Activated CD4-positive, CD25-positive, alpha-beta regulatory T cell treated with anti-CD3 and anti-CD28 coated beads, Interleukin-2, amount 50 U/mL, for 16 hours (primary cell): ENCODE data around the gene CAMKV.
"Not testable (repeated sequence)": the region's sequence is repeated elsewhere in the genome, so short reads cannot be mapped to it uniquely, and the experiment has no call there.

ENCODE experiments used
- DNase-seq: peaks from one replicate; pipeline ENCODE4 v3.0.0-alpha.2; 2020; ENCODE audit warnings: low read depth, low spot score

CAMKV gene

DNA sequence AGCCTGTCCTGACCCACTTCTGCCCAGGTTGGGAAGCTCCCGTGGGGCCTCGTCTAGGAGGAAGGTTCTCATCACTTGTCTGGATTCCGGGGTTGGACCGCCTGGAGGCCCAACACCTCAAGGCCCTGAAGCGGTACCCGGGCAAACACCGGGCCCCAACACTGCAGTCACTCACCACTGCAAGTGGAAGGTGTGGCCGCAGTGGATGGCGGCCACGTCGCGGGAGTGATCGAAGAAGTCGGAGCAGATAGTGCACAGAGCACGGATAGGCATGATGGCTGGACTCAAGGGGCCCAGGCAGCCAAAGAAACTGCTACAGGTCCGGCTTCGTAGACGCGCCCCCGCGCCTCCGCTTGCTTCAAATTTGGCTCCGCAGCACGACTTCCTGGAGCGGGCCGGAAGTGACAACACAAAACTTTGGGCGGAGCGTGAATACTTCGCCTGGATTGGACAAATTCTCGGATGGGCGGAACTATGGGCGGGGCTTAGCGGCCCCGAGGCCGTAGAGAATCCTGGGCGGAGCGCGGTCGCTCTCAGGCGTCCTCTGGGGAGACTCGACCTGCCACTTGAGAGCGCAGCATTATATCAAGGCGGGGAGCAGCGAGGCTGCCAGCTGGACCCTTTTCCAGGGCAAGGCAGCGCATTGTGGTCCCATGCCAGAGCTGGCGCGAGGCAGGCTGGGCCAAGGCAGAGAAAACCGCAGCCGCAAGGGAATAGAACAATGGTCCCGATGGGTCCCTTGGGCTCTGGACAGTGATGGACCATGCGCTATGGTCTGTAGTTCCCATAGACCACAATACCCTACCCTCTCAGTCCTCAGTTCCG lies 13.3 kb downstream of the CAMKV start, which contains the start of gene TRAIP:
TRAIP (minus strand) TSS at position 384 of the 825 bp plus-strand sequence; CDS start at position 273, 111 bp downstream.
- peak; percentile 88 for DNase-seq

DNA sequence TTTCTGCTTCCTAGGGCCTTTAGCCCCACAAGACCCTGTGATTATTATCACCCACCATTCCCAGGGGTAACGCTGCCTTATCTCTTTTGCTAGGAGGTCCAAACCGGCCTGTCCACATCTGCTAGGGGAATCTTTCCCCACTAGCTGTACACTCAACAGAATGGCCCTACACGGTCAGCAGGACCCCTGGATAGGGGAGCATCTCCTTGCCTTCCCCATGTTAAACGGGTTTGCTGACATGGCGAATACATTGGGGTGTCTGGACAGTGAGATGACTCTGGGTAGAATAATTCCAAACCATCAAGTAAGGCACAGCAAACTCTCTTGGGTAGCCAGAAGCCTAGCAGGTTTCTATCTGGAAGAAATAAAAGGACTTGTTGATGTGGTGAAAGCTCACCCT lies 14.0 kb downstream of the CAMKV start:
- no peak for DNase-seq

DNA sequence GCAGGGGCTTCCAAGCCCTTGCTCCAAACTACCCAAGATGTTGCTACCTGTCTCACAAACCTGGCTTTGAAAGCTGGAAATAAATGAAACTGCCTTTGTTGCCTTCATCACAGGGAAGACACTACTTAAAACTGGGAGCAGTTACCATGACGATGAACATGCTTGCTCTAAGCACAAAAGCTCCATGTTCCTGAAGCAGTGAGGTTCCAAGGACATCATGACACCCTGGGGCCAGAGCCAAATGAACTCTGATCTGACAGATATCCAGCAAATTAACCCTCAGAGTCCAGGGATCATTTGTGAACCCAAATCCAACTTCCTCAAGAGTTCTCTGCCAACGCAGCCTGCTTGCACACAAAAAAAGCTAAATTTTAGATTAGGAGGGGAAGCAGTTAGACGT lies 24.0 kb downstream of the CAMKV start:
- no peak for DNase-seq

DNA sequence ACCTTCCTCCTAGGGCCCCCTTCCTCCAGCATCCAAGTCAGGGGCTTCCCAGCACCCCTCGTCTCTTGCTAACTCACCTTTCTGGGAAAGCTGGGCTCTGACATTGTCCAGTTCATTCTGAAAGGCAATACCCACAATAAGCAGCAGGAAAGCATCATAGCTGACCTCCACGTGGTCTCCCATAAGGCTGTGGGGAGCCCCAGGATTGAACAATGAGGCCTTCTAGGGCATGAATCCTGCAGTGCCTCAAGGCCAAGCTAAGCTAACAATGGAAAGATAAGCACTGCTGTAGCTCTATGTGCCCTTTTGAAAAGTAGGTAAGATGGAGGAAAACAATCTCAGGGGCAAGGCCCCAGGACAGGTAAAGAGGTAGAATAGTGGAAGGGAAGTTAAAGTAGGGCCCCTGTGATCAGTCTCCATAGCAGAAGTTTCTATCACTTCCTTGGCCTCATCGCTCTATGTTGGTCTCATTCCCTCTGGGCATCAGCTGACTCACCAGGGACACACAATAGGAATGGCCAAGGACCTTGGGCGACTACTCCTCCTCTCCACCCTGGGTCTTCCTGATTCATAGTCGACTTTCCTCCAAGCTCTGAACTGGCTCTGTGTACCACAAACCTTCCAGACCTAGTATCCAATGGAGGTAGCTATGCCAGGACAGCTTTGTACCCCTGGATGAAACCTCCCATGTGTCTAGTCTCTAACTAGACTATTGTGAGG lies 25.1 kb downstream of the CAMKV start:
- no peak for DNase-seq

DNA sequence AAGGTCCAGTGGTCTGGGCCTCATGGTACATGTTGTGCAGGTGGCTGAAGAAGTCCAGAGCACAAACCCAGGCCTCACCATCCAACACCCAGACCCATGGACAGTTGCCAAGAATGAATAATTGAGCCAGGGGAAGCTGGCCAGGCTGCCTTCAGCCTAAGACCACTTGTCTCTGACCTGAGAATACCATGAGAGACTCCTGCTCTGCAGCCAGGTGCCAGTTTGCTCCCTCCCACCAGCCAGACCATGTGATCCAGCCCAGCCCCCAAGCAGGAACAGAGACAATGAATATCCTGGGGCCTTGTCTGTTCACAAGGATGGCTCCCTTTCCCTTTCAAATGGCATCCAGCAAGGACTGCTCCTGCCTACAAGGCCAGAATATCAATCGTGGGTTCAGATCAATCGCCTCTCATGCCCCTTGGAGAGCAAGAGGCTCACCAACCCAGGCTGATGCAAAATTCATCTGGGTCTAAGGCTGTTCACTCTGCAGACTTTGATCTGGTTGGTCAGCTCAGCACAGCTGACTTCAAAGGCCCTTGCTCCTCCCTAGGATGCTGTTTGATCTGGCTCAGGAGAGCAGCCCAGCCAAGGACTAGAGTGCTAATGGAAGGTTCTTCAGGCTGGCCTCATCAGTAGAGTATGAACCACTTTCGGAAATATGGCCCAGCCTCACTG lies 26.7 kb downstream of the CAMKV start:
- DNase-seq: no peak

DNA sequence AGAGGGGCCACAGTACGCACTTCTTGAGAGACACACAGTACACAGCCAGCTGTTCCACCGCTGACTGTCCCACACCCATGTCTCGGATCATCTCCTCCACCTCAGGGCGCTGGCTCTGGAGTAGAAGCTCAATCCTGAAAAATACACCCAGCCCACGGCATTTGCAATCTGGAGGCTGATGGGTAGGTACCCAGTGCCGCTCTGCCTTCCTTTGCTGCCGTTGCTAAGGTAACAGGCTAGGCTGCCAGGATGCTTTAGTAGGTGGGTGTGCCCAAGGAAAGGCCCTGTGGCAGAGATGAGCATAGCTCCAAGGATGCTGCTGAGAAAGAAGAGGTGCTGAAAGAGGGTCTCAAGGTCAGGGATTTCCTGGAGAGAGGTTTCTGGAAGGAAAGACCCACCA lies 27.9 kb downstream of the CAMKV start:
- DNase-seq: no peak

DNA sequence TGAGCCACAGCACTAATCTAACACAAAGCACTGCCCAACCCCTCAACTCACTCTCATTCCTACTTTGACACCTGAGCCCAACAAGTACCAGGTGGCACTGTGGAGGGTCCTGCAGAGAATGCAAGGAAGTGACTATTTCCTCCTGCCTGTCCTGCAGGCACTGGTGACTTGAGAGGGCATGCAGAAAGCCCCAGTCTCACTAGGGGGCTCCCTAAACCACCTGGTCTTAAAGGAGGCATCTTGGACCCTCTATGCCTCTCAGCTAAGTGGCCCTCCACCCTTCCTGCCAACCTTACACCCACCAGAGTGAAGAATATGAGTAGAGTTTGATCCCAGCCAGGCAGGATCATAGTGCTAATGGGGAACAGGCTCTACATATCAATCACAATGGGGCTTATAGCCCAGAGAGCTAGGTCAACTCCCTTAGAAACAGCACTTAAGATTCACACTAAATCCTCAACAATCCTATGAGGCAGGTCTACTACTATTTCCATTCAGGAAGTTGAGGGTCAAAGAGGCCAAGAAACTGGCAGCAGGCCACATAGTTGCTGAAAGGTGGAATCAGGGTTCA lies 28.5 kb downstream of the CAMKV start:
- DNase-seq: no peak

DNA sequence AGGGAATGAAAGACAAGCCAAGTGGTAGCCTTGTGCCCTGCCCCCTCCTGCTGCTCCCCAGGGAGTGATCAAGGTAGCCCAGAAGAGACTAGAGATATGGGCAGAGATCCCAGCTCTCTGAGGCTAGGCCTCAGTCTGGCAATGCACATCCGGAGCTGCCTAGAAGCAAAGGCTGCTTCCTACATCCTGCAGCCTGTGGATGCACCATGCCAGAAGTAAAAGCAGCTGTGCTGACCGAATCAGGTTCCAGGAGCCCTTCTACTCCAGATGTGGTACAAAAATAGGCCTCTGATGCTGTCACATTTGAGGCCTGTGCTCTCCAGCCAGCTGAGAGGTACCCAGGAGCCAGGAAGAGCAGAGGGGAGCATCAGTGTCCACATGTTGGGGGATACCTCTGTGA lies 29.3 kb downstream of the CAMKV start:
- DNase-seq: no peak

DNA sequence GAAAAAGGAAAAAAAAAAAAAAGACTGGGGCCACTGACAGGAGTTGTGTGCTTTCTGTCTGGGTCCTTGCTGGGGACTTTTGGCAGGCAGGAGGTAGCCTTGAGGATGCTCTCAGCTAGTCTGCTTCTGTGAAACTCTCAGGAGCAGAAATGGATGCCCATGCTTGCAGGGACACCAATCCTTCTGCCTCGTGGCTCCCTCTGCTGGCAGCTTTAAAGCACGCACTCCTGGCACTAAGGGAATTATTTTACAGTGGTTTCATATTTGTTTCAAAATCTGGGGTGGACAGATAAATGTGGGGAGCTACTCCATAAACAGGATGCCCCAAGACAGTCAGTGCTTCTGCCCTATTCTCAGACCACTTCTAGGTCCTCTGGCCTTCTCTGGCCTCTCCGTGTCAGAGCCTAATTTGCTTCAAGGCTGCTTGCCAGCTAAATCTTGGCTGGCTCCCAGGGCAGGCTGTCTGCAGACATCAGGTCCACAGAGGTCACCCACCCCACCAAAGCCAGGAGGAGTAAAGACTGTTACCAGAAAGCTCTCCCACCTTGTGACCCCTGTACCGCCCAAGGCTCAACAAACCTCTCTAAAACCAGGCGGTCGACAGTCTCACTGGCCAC lies 30.4 kb downstream of the CAMKV start:
- peak; percentile 65 for DNase-seq

DNA sequence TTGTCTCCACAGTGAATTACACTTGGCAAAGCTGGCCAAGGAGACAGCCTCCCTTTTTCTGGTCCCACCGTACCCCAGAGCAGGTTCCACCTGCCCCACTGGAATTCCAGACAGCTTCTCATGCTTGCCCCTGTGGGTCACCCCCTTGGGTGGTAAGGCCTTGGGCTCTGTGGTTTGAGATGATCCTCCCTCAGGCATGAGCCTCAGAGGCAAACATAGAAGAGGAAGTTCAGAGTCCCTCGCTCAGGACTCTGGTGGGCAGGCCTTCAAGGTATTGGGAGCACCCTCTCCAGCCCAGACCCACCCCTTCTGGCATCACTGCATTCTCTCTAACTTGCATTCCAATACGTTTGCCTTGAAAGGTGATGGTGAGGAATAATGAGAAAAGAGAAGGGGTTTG lies 38.4 kb downstream of the CAMKV start:
- DNase-seq: no peak

DNA sequence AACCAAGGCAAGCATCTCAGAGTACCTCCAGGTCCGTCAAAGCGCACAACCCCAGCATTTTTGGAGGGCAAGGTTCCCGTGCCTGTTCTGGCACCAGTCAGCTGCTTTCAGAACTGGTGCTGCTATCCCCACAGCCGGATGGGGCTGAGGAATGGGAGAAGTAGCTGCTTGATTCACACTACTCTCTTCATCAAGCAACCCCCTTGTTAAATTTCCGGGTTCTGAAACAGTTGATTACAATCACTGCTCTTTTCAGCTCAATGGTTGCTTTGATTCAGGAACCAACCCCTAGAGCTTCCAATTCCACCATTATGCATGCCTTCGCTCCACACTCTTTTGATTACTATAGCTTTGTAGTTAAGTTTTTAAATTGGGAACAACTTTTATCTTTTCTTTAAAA lies 43.7 kb downstream of the CAMKV start:
- DNase-seq: no peak

DNA sequence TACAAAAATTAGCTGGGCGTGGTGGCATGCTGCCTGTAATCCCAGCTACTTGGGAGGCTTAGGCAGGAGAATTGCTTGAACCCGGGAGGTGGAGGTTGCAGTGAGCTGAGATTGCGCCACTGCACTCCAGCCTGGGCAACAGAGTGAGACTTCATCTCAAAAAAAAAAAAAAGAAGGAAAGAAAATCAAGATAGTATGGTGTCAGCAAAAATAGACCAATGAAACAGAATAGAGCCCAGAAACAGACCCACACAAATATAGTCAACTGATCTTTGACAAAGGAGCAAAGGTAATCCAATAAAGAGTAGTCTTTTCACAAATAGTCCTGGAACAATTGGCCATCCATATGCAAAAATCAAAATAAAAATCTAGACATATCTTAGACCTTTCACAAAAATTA lies 46.6 kb downstream of the CAMKV start:
- DNase-seq: not testable (repeated sequence)

DNA sequence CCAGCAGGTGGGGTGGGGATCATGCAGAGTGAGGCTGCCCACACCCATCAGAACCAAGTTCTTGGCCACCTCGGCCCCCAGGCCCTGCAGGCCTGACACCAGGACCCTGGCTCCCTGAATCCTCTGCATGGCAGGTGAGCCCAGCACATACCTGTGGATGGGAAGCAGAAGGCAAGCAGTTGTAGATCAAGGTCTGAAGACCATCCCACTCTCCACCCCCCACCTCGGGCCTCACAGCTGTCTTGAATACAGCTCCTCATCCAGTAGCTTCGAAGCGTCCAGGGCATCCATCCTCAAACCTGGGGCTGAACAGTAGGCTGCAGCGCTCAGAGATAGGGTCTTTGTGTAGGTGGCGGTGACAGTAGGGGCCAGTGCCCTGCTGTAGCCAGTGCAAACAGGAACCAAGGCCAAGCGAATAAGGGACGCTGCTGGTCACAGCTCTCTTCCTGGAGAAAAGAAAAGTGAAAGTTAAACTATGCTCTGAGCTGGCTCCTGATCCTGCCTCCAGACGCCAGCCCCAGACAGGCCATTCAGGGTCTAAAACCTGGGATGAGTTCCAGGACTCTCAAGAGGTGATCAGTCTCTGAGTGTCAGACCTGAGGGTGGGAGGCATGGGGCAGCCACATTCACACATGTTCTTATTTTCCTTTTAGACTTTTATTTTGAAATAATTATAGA lies 56.1 kb downstream of the CAMKV start, which contains the start of gene UBA7:
UBA7 (minus strand) TSS at position 457 of the 678 bp plus-strand sequence; CDS start at position 291, 166 bp downstream.
- DNase-seq: no peak

DNA sequence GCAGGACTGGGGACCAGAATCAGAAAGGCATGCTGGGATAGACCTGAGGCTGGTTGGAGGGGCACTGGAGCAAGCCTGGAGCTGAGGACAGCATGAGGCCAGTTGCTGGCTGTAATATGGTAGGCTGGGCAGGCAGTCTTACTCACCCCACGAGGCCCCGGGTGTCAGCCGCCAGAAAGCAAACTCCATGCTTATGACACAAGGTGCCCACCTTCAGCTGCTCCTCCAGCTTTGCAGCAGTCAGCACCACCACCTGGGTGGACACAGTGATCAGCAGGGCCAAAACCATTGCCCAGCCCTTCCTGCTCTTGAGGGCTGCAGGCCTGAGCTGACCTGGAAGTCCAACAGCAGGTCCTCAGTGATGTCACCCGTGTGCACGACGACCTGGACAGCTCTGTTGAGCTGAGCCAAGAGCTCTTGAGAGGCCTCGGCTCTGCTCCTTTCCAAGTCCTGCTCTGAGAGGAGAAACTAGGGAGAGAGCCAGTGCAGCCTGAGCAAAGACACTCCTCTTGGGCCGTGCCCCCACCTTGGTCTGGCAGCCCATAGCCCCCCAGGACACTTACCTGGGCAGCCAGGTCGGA lies 56.7 kb downstream of the CAMKV start:
- DNase-seq: no peak
